GM18861 (cell line): Measurements from ENCODE around the gene GPRC5B.

Source experiments
- ATAC-seq: cut with Tn5 transposase; IDR thresholded peaks from one replicate; pipeline ENCODE4 v1.9.1; 2021; ENCODE audit not compliant: unreplicated experiment

The GPRC5B gene

DNA sequence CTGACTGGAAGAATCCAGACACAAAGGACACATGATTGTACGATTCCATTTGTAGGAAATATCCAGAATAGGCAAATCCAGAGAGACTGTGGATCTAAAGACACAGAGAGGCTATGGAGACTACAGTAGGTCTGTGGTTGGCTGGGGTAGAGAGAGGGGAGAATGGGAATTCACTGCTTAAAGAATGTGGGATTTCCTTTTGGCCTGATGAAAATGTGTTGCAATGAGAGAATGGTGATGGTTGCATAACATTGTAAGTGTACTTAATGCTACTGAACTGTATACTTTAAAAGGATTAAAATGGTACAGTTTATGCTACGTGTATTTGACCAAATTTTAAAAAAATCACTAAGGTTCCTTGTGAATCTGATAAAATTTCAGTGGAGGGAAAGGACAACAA is 62.1 kb downstream of the GPRC5B start:
- no peak for ATAC-seq

DNA sequence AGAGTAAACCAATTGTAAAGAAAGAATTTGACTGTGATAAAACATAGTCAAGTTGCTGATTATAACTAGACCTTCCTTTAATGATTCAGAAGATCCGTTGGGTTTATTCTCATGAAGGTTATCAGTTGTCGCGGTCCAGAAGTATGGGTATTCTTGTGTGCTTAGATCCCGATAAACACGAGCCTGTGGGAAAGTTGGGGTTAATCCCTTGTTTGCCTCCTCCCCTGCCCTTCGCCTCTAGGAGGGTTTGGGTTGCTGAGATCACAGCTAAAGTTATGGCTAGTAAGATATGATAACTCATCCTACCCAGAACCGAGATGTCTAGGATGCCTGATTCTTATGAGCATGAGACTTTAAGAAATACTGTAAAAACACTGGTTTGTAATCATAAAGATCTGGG is 66.8 kb downstream of the GPRC5B start:
- ATAC-seq, result no peak

DNA sequence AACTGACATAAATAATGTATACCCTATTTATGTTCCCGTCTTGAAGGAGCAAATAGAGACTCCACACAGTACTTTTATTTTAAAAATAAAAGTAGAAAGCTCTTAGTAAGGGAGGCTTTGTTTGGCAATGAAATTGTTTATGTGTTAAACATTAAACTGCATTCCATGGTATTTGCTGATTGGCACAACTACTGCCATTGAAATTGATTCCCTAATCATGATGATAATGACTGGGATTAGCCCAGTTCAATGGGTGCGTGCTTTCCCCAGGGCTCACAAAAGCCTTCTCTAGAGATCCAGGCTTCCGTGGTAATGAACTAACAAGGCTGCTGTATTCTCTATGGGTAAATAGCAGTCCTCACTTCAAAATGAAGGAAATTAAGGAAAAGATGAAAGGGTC is 67.5 kb downstream of the GPRC5B start:
- no peak for ATAC-seq

DNA sequence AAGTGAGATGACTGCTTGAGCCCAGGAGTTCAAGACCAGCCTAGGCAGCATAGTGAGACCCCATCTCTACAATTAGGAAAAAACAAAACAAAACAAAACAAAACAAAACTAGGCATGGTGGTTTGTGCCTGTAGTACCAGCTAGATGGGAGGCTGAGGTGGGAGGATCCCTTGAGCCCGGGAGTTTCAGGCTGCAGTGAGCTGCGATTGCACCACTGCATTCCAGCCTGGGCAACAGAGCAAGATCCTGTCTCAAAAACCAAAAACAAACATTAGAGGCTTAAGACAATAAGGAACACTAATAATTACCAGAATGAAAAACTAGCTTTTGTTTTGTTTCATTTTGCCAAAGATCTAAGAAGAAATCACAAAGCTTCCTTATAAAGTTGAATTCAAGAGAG is 69.2 kb downstream of the GPRC5B start:
- ATAC-seq, result no peak

DNA sequence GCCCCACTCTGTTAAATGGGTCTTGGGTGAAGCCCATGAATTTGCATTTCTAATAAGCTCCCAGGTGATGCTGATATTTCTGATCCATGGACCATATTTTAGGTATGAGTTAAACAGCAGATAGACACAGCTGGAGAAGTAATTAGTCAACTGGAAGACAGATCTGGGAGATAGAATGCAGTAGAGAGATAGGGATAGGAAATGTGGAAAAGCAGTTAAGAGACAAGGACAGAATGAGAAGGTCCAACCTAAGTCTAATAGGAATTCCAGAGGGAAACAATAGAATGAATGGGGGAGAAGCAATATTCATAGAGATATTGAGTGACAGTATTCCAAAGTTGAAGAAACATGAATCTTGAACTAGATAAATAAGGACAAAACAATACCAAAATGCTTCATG is 71.7 kb downstream of the GPRC5B start:
- ATAC-seq, result no peak

DNA sequence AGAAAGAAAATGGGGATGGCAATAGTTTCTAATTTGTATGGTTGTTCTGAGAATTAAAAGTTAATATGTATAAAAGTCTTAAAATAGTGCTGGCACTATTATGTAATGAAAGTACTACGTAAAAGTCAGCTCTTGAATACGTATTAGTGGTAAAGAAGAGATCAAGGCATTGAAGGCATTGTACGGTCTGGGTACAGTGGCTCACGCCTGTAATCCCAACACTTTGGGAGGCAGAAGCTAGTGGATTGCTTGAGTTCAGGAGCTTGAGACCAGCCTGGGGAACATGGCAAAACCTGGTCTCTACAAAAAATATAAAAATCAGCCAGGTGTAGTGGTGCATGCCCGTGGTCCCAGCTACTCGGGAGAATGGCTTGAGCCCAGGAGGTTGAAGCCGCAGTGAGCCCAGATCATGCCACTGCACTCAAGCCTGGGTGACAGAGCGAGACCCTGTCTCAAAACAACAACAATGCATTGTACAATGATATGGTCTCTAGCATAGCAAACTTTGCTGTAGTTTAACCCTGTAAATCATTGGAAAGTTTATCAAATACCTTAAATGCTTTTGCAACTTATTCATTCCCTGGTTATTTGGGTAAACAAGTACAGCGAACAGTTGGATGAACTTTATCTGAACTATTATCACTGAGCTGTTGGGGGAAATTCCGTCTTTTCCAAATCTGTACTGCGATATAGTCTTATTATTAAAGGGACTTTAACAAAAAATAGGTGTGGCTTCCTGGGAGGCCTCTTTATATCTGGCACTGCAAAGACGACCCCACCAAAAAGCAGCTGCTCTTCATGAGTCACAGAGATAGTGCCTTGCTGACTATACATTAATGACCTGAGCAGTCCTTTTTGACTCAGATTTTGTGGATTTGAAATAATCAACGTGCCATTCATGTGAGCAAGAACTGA is 73.6 kb downstream of the GPRC5B start:
- ATAC-seq, result no peak

DNA sequence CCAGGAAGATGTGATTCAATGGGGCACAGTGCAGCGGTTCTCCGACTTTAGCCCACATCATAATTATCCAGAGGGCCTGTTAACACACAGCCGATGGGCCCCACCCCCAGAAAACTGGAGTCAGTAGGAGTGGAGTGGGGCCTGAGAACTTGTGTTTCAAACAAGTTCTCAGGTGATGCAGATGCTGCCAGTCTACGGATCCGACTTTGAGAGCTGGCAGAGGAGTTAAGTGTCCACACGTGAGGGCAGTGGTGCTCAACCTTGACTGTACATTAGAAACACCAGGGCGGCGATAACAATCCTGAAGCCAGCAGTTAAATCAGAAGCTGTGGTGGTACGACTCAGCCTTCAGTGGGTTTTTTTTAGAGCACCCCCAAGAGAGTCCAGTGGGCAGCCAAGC is 75.0 kb downstream of the GPRC5B start:
- ATAC-seq, result no peak

DNA sequence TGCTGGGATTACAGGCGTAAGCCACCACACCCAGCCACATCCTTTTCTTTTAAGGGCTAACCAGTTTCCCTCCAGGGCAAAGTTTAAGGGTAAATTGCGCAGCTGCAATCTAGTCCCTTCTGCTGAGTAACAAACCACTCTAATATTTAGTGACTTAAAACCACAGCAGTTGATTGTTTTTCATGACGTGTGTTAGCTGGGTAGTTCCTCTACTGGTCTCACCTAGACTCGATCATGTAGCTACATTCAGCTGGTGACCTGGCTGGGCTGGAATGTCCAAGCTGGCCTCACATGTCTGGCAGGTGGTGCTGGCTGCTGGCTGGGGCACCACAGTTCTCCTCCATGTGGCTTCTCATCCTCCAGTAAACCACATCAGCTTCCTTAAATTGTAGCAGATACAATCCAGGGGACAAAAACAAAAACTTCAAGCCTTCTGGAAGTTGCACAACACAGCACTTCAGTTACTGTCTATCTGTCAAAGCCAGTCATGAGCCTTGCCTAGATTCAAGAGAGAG is 75.5 kb downstream of the GPRC5B start:
- ATAC-seq, result no peak

DNA sequence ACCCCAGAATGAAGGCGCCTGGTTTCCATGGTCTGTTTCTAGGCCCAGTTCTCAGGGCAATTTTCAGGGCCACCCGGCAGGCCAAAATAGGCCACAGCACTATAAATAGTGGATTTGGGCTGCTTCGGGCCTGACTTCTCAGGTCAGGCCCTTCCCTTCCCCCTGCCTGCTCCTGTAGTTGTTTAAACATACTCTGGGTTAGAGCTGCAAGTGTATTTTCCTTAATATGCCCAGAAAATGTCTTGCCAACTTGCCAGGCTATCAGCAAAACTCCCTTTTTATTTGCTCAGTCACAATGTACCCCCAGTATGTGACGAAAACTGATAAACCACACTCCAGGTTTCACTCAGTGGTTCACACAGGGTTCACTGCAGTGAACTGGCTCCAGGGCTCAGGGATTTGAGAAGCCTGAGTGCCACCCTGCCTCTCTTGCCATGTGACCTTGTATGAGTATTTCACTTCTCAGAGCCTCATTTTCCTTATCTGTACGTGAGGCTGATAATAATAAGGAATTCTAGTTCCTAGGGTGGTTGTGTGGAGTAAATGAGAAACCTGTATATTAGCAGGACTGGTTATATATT is 76.5 kb downstream of the GPRC5B start:
- peak; percentile 92 for ATAC-seq
